ENCODE results near the gene PAK1. TPM values are rescaled to one million over a fixed set of nuclear protein-coding genes. Genes with fewer than 3 reads are reported as not detected.

Gene PAK1
- total and polyA plus RNA-seq, 9 of the 15 experiments (the other 6 are each of a cell fraction or from before 2014, with no cell fraction given): 0.52 to 11.7 (median 1.9) TPM

GRCh38 chr11:77512092-77512491, 38.2 kb upstream of the PAK1 start (continued):
- TF ChIP-seq DIDO1 (tag; IDR thresholded peaks at IDR 0.05; ENCODE audit: low read depth): no peak
- no peak for TF ChIP-seq MBD2 (IDR thresholded peaks at IDR 0.05; ENCODE audit: borderline replicate concordance, low read depth)
- TF ChIP-seq RBM34 (IDR thresholded peaks at IDR 0.05; ENCODE audit: borderline replicate concordance, insufficient read depth, low read length): no peak

GRCh38 chr11:77510851-77511250, 37.0 kb upstream of the PAK1 start:
- Histone ChIP-seq H3K4me2 (ENCODE audit: insufficient read depth, low read length) (no peak overlapping the region), H3K36me3 (ENCODE audit: control insufficient read depth, insufficient read depth, low read length) (no peaks in the 10 kb centered on the region), H3K27ac (ENCODE audit: extremely low read depth, low read depth, low read length) (no peak overlapping the region), H3K4me1 (replicated peaks in 1 of 2; ENCODE audit: control insufficient read depth in 2 of 2, insufficient read depth in 2 of 2, low read length in 2 of 2) (no peaks in the 10 kb centered on the region), H3K9me3 (replicated peaks; ENCODE audit: control insufficient read depth, insufficient read depth, low read depth, low read length) (no peaks in the 10 kb centered on the region), H4K20me1 (replicated peaks; ENCODE audit: control insufficient read depth, insufficient read depth, low read length) (no peaks in the 10 kb centered on the region), H3K9me1 (ENCODE audit: control insufficient read depth, insufficient read depth, low read length) (no peaks in the 10 kb centered on the region), H3K9ac (ENCODE audit: insufficient read depth in 1 of 2, low read depth in 2 of 2, low read length in 2 of 2) (no peak overlapping the region), H3K79me2 (ENCODE audit: control insufficient read depth, insufficient read depth, low read length) (no peaks in the 10 kb centered on the region), H3K4me3 (no peak overlapping the region), H2AFZ (ENCODE audit: low read depth, low read length) (no peak overlapping the region), H3K27me3 (ENCODE audit: control insufficient read depth in 2 of 2, insufficient read depth in 2 of 2, low read length in 2 of 2) (peaks cover 0 to 12% of the 10 kb centered on the region in 2 experiments; a peak in 4 of 5 replicates)
- intact Hi-C loops (cut with micrococcal nuclease) (no loop called here), in situ Hi-C loops (cut with MboI) (no loop called here)
- POLR2A ChIA-PET: interaction anchor here (0.9 to 1.7 kb wide), 3 partner anchors 31 to 66 kb away, joined by 3 to 4 read pairs (median 3); partner anchors contain the start of gene PAK1
- TF ChIP-seq ZBTB9 (CRISPR knock-in tag; IDR thresholded peaks at IDR 0.05): no peak
- TF ChIP-seq ADNP (tag; IDR thresholded peaks at IDR 0.05): no peak
- no peak for TF ChIP-seq KDM5B (IDR thresholded peaks at IDR 0.05; ENCODE audit: insufficient replicate concordance, low read depth, low read length)
- 0% methylated on average over 1 of the region's 1 CpG for WGBS (ENCODE audit: insufficient coverage, low coverage, missing lambda C conversion rate)
- no TSS peak for BruUV-seq (replicated peaks)
- ATAC-seq (no peak), FAIRE-seq (no peak), DNase-seq (ENCODE audit: extremely low read depth in 1 of 4, low spot score in 3 of 4) (no peak)
- CTCF ChIA-PET (ENCODE audit: low intra/inter-chr PET ratio): no interaction called here
